HG03196 (cell line): ENCODE data around the gene PRR20G.
"Not testable (repeated sequence)": the region's sequence is repeated elsewhere in the genome, so short reads cannot be mapped to it uniquely, and the experiment has no call there.

Experiments used
- ATAC-seq: cut with Tn5 transposase; IDR thresholded peaks from one replicate; pipeline ENCODE4 v1.9.1; 2021; ENCODE audit not compliant: unreplicated experiment

Gene PRR20G

GRCh38 chr3:127287840-127288239 is at the start of gene PRR20G:
PRR20G (minus strand) TSS chr3:127288046; CDS start chr3:127287365, 681 bp downstream.
- ATAC-seq: no peak

- ATAC-seq: no peak
Measured at GRCh38 chr3:127337001-127337400, 49.2 kb upstream of the PRR20G start.

GRCh38 chr3:127336101-127336500 is 48.3 kb upstream of the PRR20G start:
- ATAC-seq: no peak

DNA sequence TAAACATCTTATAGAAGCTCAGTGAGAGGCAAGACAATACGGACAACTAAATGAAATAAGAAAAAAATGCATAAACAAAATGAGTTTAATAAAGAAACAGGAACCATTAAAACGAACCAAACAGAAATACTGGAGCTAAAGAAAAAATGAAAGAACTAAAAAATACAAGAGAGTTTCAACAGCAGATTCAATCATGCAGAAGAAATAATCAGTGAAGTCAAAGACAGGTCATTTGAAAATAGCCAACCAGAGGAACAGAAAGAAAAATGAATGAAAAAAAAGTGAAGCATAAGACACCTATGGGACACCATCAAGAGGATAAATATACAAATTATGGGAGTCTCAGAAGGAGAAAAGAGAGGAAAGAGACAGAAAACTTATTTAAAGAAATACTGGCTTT is 42.5 kb upstream of the PRR20G start:
- ATAC-seq: no peak

- no peak for ATAC-seq
Measured at GRCh38 chr3:127329631-127330285, 41.9 kb upstream of the PRR20G start.

GRCh38 chr3:127328421-127328820 is 40.6 kb upstream of the PRR20G start:
- no peak for ATAC-seq

DNA sequence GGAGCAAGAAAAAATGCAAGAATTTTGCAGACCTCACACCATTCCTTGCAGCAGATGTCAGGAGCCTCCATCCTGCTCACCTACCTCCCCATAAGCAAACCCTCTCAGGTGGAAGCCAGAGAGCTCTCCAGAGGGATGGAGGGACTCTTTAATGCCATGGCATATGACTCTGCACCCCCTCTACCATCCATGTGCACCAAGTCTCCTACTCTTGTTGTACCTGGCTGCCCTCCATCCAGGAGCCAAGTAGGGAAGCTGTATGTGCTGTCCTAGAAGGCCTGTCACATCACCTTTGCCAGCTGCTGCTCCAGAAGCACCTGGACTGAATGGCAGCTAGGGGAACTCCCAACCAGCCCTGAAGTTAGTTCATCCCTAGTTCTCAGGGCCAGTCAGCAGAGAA is 38.5 kb upstream of the PRR20G start:
- ATAC-seq: no peak

- no peak for ATAC-seq
Measured at GRCh38 chr3:127325629-127325961, 37.7 kb upstream of the PRR20G start.

- no peak for ATAC-seq
Measured at GRCh38 chr3:127324913-127325628, 37.2 kb upstream of the PRR20G start.

GRCh38 chr3:127324076-127324475 is 36.2 kb upstream of the PRR20G start:
- no peak for ATAC-seq

DNA sequence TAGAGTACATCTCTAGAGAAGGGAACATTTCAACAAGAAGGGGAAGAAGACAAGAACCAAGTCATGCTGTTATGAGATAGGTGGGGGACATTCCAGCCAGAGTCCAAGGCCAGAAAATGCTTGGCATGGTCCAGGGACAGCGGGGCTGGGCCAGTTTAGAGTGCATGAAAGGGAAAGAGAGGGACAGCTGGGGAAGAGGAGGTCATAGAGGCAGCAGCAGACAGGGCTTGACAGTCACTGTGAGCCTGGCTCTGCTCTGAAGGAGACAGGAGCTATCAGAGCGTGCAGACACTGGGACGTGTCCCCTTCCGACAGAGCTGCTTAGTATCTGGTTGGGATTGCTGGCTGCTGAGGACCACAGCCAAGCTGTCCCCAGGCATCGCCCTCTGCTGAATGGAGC is 35.7 kb upstream of the PRR20G start:
- ATAC-seq: no peak

DNA sequence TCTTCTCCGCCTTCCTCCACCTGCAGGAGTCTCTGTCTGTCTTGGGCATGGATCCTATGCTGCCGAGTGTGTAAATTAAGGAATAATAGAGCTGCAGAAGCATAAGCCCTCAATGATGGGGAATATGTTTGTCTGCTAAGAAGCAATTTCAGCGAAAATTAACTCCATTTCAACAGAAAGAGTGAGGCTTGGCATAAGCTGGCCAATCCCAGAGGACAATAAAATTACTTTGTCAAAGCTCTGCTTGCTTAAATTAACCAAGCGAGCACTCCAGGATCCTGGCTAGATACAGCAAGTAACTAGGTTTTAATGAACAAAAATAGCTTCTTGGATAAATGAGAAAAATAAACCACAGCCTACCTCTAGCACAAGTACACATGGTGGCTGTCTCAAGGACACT is 33.5 kb upstream of the PRR20G start:
- ATAC-seq: no peak

- no peak for ATAC-seq
Measured at GRCh38 chr3:127320529-127321121, 32.8 kb upstream of the PRR20G start.

- ATAC-seq: no peak
Measured at GRCh38 chr3:127316685-127317084, 28.8 kb upstream of the PRR20G start.

DNA sequence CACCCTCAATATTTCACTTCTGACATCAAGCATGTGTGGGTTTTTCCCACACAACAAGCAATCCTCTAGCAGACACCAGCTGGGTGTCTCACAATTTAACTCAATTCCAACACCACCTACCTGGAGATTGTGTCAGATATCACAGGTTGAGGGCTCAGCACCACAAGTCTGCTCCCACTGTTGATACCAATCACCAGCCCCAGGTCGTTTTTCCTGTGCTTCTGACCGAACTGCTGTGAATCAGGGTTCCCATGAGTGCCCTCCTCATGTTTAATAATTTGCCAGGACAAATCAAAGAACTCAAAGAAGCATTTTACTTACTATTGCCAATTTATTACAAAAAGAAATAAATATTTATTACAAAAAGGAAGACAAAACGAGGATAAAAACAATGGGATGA is 25.0 kb upstream of the PRR20G start:
- ATAC-seq: no peak

DNA sequence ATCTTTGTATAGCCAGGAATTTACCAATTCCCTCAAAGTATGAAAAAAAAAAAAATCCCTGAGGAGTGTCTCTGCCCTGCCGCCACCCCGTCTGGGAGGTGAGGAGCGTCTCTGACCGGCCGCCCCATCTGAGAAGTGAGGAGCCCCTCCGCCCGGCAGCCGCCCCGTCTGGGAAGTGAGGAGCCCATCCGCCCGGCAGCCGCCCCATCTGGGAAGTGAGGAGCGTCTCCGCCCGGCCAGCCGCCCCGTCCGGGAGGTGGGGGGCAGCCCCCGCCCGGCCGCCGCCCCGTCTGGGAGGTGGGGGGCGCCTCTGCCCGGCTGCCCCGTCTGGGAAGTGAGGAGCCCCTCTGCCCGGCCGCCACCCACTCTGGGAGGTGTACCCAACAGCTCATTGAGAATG is 21.0 kb upstream of the PRR20G start:
- not testable (repeated sequence) for ATAC-seq

GRCh38 chr3:127307916-127308315 is 20.1 kb upstream of the PRR20G start:
- ATAC-seq: no peak

DNA sequence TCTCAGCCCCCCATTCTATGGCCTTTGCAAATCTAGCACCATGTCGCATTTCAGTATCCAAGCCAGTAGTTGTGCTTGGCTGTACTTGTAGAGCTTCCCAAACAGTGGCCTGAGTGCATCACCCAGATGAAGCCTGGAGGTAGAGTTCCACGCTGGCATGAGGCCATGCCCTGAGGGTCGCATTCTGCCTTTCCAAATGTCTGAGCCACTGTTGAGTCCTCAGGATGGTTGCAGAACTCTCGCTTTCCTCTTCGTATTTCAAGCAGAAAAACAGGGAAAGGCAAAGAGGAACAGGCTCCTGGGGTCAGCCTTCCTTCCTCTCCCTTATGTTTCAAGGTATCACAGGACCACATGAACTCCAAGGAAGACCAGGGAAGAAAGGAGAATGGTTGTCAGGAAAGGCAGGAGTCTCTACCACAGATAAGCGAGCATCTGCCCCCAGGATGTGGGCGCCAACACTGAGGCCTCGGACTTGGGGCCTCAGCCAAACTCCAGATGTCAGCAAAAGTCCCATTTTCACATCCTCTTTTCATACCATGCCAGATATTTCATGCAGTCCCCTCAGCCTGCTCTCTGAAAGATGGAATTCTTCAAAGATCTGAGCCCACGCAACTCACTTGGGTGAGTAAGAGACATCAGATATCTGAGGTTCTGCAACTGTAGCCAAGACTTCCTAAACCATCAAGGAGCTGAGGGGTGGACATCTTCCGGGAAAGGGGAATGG is 19.4 kb upstream of the PRR20G start:
- ATAC-seq: no peak

GRCh38 chr3:127306361-127307111 is 18.7 kb upstream of the PRR20G start:
- no peak for ATAC-seq

- ATAC-seq: no peak
Measured at GRCh38 chr3:127305499-127306060, 17.7 kb upstream of the PRR20G start.
